HEK293T (cell line): ENCODE measurements around the gene EXOSC7.

ENCODE experiments used
- FOXA1 ChIP-seq: fragments of 450-650 bp; IDR thresholded peaks from 2 replicates; pipeline ENCODE4 v1.6.1; 2016; ENCODE audit warnings: mild to moderate bottlenecking
- SP1 ChIP-seq: fragments of 450-650 bp; IDR thresholded peaks from 2 replicates; pipeline ENCODE4 v1.6.1; 2017
- SUZ12 ChIP-seq: fragments of 450-650 bp; IDR thresholded peaks from 2 replicates; pipeline ENCODE4 v1.6.1; 2016; ENCODE audit warnings: mild to moderate bottlenecking

DNA sequence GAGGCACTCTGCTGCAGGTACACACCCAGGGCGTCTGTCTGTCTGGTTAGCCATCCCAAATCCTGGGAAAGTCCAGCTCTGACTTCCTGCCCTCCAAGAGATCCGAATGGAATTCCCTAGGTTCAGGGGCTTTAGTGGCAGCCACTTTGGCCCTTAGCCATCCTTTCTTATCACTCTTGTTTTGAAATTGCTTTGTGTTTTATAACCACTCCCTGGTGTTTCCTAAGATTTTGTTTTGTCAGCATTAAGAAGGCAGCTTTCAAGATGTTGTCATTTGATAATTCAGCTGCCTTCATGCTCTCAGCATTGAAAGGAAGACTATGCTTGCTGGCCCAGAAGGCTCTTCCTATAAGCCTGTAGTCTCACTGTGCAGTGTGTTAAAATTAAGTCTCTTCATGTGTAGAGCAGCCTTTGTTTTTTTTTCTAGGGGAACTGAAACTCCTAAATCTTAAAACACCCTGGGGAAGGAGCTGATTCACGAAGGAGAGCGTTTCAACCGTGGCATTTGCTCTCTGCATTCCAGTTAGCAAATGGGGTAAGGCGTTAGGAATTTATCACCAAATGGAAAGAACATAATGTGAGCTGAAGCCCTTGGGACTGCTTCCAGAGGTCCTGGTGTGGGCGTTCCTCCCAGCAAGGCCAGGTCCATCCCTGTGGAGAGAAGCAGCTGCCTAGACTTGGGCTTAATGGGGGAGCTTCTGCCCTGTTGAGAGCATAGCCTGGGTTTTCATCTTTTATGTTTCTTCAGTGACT is 35.9 kb downstream of the EXOSC7 start:
- TF ChIP-seq SP1 (no peak), SUZ12 (no peak), FOXA1 (no peak)
